H9 (cell line): ENCODE measurements around the gene TMEM135. TPM values are rescaled to one million over a fixed set of nuclear protein-coding genes. Genes with fewer than 3 reads are reported as not detected.

ENCODE experiments used
- DNase-seq: peaks from one replicate; pipeline ENCODE4 v3.0.0-alpha.2; 2017
- H2AFZ ChIP-seq: one replicate; pipeline ENCODE4 v1.6.1; 2013; ENCODE audit warnings: mild to moderate bottlenecking, low read length, control low read depth, moderate library complexity
- H2AK5ac ChIP-seq: 2 replicates; pipeline ENCODE4 v1.6.1; 2013; ENCODE audit warnings: low read length, control low read depth, mixed read lengths; ENCODE audit not compliant: insufficient read length
- H2BK120ac ChIP-seq: one replicate; pipeline ENCODE4 v1.6.1; 2013; ENCODE audit warnings: low read depth, mild to moderate bottlenecking, low read length, control low read depth, inconsistent platforms; ENCODE audit not compliant: poor library complexity, severe bottlenecking
- H2BK12ac ChIP-seq: 2 replicates; pipeline ENCODE4 v1.6.1; 2013; ENCODE audit warnings: low read length, control low read depth, mixed read lengths, low read depth; ENCODE audit not compliant: insufficient read length
- H2BK15ac ChIP-seq: 2 replicates; pipeline ENCODE4 v1.6.1; 2013; ENCODE audit warnings: low read depth, low read length, control low read depth
- H2BK20ac ChIP-seq: one replicate; pipeline ENCODE4 v1.6.1; 2013; ENCODE audit warnings: low read depth, mild to moderate bottlenecking, low read length, control low read depth, inconsistent platforms; ENCODE audit not compliant: poor library complexity, severe bottlenecking
- H2BK5ac ChIP-seq: 2 replicates; pipeline ENCODE4 v1.6.1; 2013; ENCODE audit warnings: low read length, control low read depth, mixed read lengths; ENCODE audit not compliant: insufficient read length
- H3K14ac ChIP-seq: 2 replicates; pipeline ENCODE4 v1.6.1; 2013; ENCODE audit warnings: low read length, control low read depth; ENCODE audit not compliant: insufficient read depth
- H3K18ac ChIP-seq: 2 replicates; pipeline ENCODE4 v1.6.1; 2013; ENCODE audit warnings: low read depth, mild to moderate bottlenecking, mixed read lengths, low read length, control low read depth; ENCODE audit not compliant: insufficient read length
- H3K23ac ChIP-seq: 2 replicates; pipeline ENCODE4 v1.6.1; 2013; ENCODE audit warnings: low read length, control low read depth, mixed read lengths, low read depth; ENCODE audit not compliant: insufficient read length
- H3K23me2 ChIP-seq: 2 replicates; pipeline ENCODE4 v1.6.1; 2013; ENCODE audit warnings: low read depth, mild to moderate bottlenecking, mixed read lengths, low read length, control low read depth; ENCODE audit not compliant: insufficient read length, poor library complexity, severe bottlenecking
- H3K27ac ChIP-seq: 2 replicates; pipeline ENCODE4 v1.5.1; 2013; ENCODE audit warnings: low read length, control low read depth, mixed read lengths, low read depth; ENCODE audit not compliant: insufficient read length
- H3K27me3 ChIP-seq: 2 replicates; pipeline ENCODE4 v1.6.1; 2013; ENCODE audit warnings: low read length, control low read depth, inconsistent platforms; ENCODE audit not compliant: insufficient read depth
- H3K4ac ChIP-seq: 2 replicates; pipeline ENCODE4 v1.6.1; 2013; ENCODE audit warnings: low read depth, mild to moderate bottlenecking, control low read depth, inconsistent platforms, low read length, moderate library complexity
- H3K4me1 ChIP-seq: 2 replicates; pipeline ENCODE4 v1.6.1; 2013; ENCODE audit warnings: low read length, control low read depth, inconsistent platforms; ENCODE audit not compliant: insufficient read depth
- H3K4me2 ChIP-seq: 2 replicates; pipeline ENCODE4 v1.6.1; 2013; ENCODE audit warnings: low read length, control low read depth, mixed read lengths; ENCODE audit not compliant: insufficient read length, insufficient read depth
- H3K56ac ChIP-seq: 2 replicates; pipeline ENCODE4 v1.6.1; 2013; ENCODE audit warnings: low read depth, mild to moderate bottlenecking, mixed read lengths, low read length, control low read depth; ENCODE audit not compliant: insufficient read length
- H3K79me1 ChIP-seq: 2 replicates; pipeline ENCODE4 v1.6.1; 2013; ENCODE audit warnings: low read depth, mild to moderate bottlenecking, moderate library complexity, low read length, control low read depth, inconsistent platforms; ENCODE audit not compliant: insufficient read depth, poor library complexity, severe bottlenecking
- H3K79me2 ChIP-seq: 2 replicates; pipeline ENCODE4 v1.6.1; 2013; ENCODE audit warnings: low read length, control low read depth, inconsistent platforms; ENCODE audit not compliant: insufficient read depth
- H3K9ac ChIP-seq: 2 replicates; pipeline ENCODE4 v1.6.1; 2013; ENCODE audit warnings: low read length, control low read depth, mixed read lengths; ENCODE audit not compliant: insufficient read length; ENCODE audit errors: extremely low read depth
- H3K9me3 ChIP-seq: one replicate; pipeline ENCODE4 v1.6.1; 2013; ENCODE audit warnings: low read depth, low read length, inconsistent platforms; ENCODE audit not compliant: control insufficient read depth
- H3T11ph ChIP-seq: one replicate; pipeline ENCODE4 v1.6.1; 2013; ENCODE audit warnings: mild to moderate bottlenecking, low read length, control low read depth, inconsistent platforms
- H4K20me1 ChIP-seq: one replicate; pipeline ENCODE4 v1.6.1; 2013; ENCODE audit not compliant: control insufficient read depth, insufficient read length, insufficient read depth
- H4K5ac ChIP-seq: 2 replicates; pipeline ENCODE4 v1.6.1; 2013; ENCODE audit warnings: low read depth, mild to moderate bottlenecking, mixed read lengths, low read length, control low read depth; ENCODE audit not compliant: insufficient read length
- H4K8ac ChIP-seq: replicated peaks from 2 replicates; pipeline ENCODE4 v1.6.1; 2013; ENCODE audit warnings: low read length, control low read depth, mixed read lengths, low read depth; ENCODE audit not compliant: insufficient read length
- H4K91ac ChIP-seq: 2 replicates; pipeline ENCODE4 v1.6.1; 2013; ENCODE audit warnings: low read depth, mild to moderate bottlenecking, moderate library complexity, mixed read lengths, low read length, control low read depth; ENCODE audit not compliant: insufficient read length
- H3K27ac Mint-ChIP-seq, 3 experiments: 2 replicates in 2 of 3; 3 replicates in 1 of 3; pipeline ENCODE4 v1.8.0; 2020 to 2021; ENCODE audit warnings: mixed read lengths in 3 of 3, mild to moderate bottlenecking in 1 of 3, moderate library complexity in 1 of 3
- H3K27me3 Mint-ChIP-seq: 2 replicates; pipeline ENCODE4 v1.8.0; 2021; ENCODE audit warnings: low read depth, mild to moderate bottlenecking, moderate library complexity, mixed read lengths
- H3K36me3 Mint-ChIP-seq, 3 experiments: 2 replicates in 2 of 3; 3 replicates in 1 of 3; pipeline ENCODE4 v1.8.0; 2020 to 2021; ENCODE audit warnings: low read depth in 3 of 3, mixed read lengths in 3 of 3; ENCODE audit not compliant: insufficient read depth in 1 of 3
- H3K4me1 Mint-ChIP-seq, 2 experiments: 2 replicates each; pipeline ENCODE4 v1.8.0; 2020; ENCODE audit warnings: mixed read lengths in 2 of 2
- H3K4me3 Mint-ChIP-seq, 2 experiments: 2 replicates in 1 of 2; 3 replicates in 1 of 2; pipeline ENCODE4 v1.8.0; 2020 to 2021; ENCODE audit warnings: mild to moderate bottlenecking in 2 of 2, mixed read lengths in 2 of 2, moderate library complexity in 1 of 2
- H3K9me3 Mint-ChIP-seq, 2 experiments: 2 replicates in 1 of 2; 3 replicates in 1 of 2; pipeline ENCODE4 v1.8.0; 2020; ENCODE audit warnings: mild to moderate bottlenecking in 2 of 2, mixed read lengths in 2 of 2, moderate library complexity in 1 of 2
- CTCF ChIP-seq: fragments of 200-600 bp; sonication (generic); conservative IDR thresholded peaks from 3 replicates; pipeline ENCODE4 v1.8.0; 2021; ENCODE audit warnings: antibody characterized with exemption, mild to moderate bottlenecking
- WGBS: extraction: QIAGEN DNeasy Blood & Tissue Kit; methylation state at CpG from one replicate; pipeline ENCODE4 v1.1.7; 2013; ENCODE audit warnings: missing lambda C conversion rate, low lambda C conversion rate, mixed read lengths; ENCODE audit not compliant: insufficient read length; ENCODE audit errors: extremely low coverage; 5-methylcytosine and 5-hydroxymethylcytosine counted together
- total RNA-seq: library from RNA; stranded (reverse); gene quantifications from 2 replicates; pipeline ENCODE4 v1.2.1, GENCODE V29; 2021

The TMEM135 gene
- total RNA-seq, 1 experiment from 2014 or later = 25.2 TPM

- Histone ChIP-seq H3K27me3 (no peaks in the 10 kb centered on the region), H3K9me3 (no peaks in the 10 kb centered on the region), H3K4me1 (no peaks in the 10 kb centered on the region), H3K23ac (no peak overlapping the region), H4K91ac (no peak overlapping the region), H3K27ac (no peak overlapping the region), H2BK12ac (no peak overlapping the region), H3K18ac (no peak overlapping the region), H4K20me1 (no peaks in the 10 kb centered on the region), H3K14ac (no peak overlapping the region), H3K56ac (no peak overlapping the region), H3K79me1 (no peaks in the 10 kb centered on the region), H3K23me2 (no peaks in the 10 kb centered on the region), H2BK120ac (no peak overlapping the region), H2AK5ac (no peak overlapping the region), H2BK5ac (no peak overlapping the region), H2AFZ (no peak overlapping the region), H3K9ac (no peak overlapping the region), H2BK20ac (no peak overlapping the region), H3K4ac (no peak overlapping the region), H3K79me2 (no peaks in the 10 kb centered on the region), H4K8ac (no peak overlapping the region), H4K5ac (no peak overlapping the region), H3T11ph (no peak overlapping the region), H2BK15ac (no peak overlapping the region), H3K4me2 (no peak overlapping the region)
- H3K4me3 Mint-ChIP-seq = no peak overlapping the region
- H3K9me3 Mint-ChIP-seq = no peaks in the 10 kb centered on the region
- H3K27me3 Mint-ChIP-seq = no peaks in the 10 kb centered on the region
- no CpG with 5 or more reads among the region's 2 CpGs for WGBS
- peaks cover 0 to 4% of the 10 kb centered on the region in 2 experiments; a peak in 1 of 4 replicates for H3K4me1 Mint-ChIP-seq
- DNase-seq = no peak
- H3K27ac Mint-ChIP-seq = no peak overlapping the region
- H3K36me3 Mint-ChIP-seq = no peaks in the 10 kb centered on the region
- no peak for TF ChIP-seq CTCF
Observed at GRCh38 chr11:87254562-87254961, 216.8 kb downstream of the TMEM135 start.
